H9 (cell line): Measurements from ENCODE around the gene ELP1. TPM values are rescaled to one million over a fixed set of nuclear protein-coding genes. Genes with fewer than 3 reads are reported as not detected.

Experiments used
- DNase-seq: peaks from one replicate; pipeline ENCODE4 v3.0.0-alpha.2; 2017
- H2AFZ ChIP-seq: one replicate; pipeline ENCODE4 v1.6.1; 2013; ENCODE audit warnings: mild to moderate bottlenecking, low read length, control low read depth, moderate library complexity
- H2AK5ac ChIP-seq: 2 replicates; pipeline ENCODE4 v1.6.1; 2013; ENCODE audit warnings: low read length, control low read depth, mixed read lengths; ENCODE audit not compliant: insufficient read length
- H2BK120ac ChIP-seq: one replicate; pipeline ENCODE4 v1.6.1; 2013; ENCODE audit warnings: low read depth, mild to moderate bottlenecking, low read length, control low read depth, inconsistent platforms; ENCODE audit not compliant: poor library complexity, severe bottlenecking
- H2BK12ac ChIP-seq: 2 replicates; pipeline ENCODE4 v1.6.1; 2013; ENCODE audit warnings: low read length, control low read depth, mixed read lengths, low read depth; ENCODE audit not compliant: insufficient read length
- H2BK15ac ChIP-seq: 2 replicates; pipeline ENCODE4 v1.6.1; 2013; ENCODE audit warnings: low read depth, low read length, control low read depth
- H2BK20ac ChIP-seq: one replicate; pipeline ENCODE4 v1.6.1; 2013; ENCODE audit warnings: low read depth, mild to moderate bottlenecking, low read length, control low read depth, inconsistent platforms; ENCODE audit not compliant: poor library complexity, severe bottlenecking
- H2BK5ac ChIP-seq: 2 replicates; pipeline ENCODE4 v1.6.1; 2013; ENCODE audit warnings: low read length, control low read depth, mixed read lengths; ENCODE audit not compliant: insufficient read length
- H3K14ac ChIP-seq: 2 replicates; pipeline ENCODE4 v1.6.1; 2013; ENCODE audit warnings: low read length, control low read depth; ENCODE audit not compliant: insufficient read depth
- H3K18ac ChIP-seq: 2 replicates; pipeline ENCODE4 v1.6.1; 2013; ENCODE audit warnings: low read depth, mild to moderate bottlenecking, mixed read lengths, low read length, control low read depth; ENCODE audit not compliant: insufficient read length
- H3K23ac ChIP-seq: 2 replicates; pipeline ENCODE4 v1.6.1; 2013; ENCODE audit warnings: low read length, control low read depth, mixed read lengths, low read depth; ENCODE audit not compliant: insufficient read length
- H3K23me2 ChIP-seq: 2 replicates; pipeline ENCODE4 v1.6.1; 2013; ENCODE audit warnings: low read depth, mild to moderate bottlenecking, mixed read lengths, low read length, control low read depth; ENCODE audit not compliant: insufficient read length, poor library complexity, severe bottlenecking
- H3K27ac ChIP-seq: 2 replicates; pipeline ENCODE4 v1.5.1; 2013; ENCODE audit warnings: low read length, control low read depth, mixed read lengths, low read depth; ENCODE audit not compliant: insufficient read length
- H3K27me3 ChIP-seq: 2 replicates; pipeline ENCODE4 v1.6.1; 2013; ENCODE audit warnings: low read length, control low read depth, inconsistent platforms; ENCODE audit not compliant: insufficient read depth
- H3K4ac ChIP-seq: 2 replicates; pipeline ENCODE4 v1.6.1; 2013; ENCODE audit warnings: low read depth, mild to moderate bottlenecking, control low read depth, inconsistent platforms, low read length, moderate library complexity
- H3K4me1 ChIP-seq: 2 replicates; pipeline ENCODE4 v1.6.1; 2013; ENCODE audit warnings: low read length, control low read depth, inconsistent platforms; ENCODE audit not compliant: insufficient read depth
- H3K4me2 ChIP-seq: 2 replicates; pipeline ENCODE4 v1.6.1; 2013; ENCODE audit warnings: low read length, control low read depth, mixed read lengths; ENCODE audit not compliant: insufficient read length, insufficient read depth
- H3K56ac ChIP-seq: 2 replicates; pipeline ENCODE4 v1.6.1; 2013; ENCODE audit warnings: low read depth, mild to moderate bottlenecking, mixed read lengths, low read length, control low read depth; ENCODE audit not compliant: insufficient read length
- H3K79me1 ChIP-seq: 2 replicates; pipeline ENCODE4 v1.6.1; 2013; ENCODE audit warnings: low read depth, mild to moderate bottlenecking, moderate library complexity, low read length, control low read depth, inconsistent platforms; ENCODE audit not compliant: insufficient read depth, poor library complexity, severe bottlenecking
- H3K79me2 ChIP-seq: 2 replicates; pipeline ENCODE4 v1.6.1; 2013; ENCODE audit warnings: low read length, control low read depth, inconsistent platforms; ENCODE audit not compliant: insufficient read depth
- H3K9ac ChIP-seq: 2 replicates; pipeline ENCODE4 v1.6.1; 2013; ENCODE audit warnings: low read length, control low read depth, mixed read lengths; ENCODE audit not compliant: insufficient read length; ENCODE audit errors: extremely low read depth
- H3K9me3 ChIP-seq: one replicate; pipeline ENCODE4 v1.6.1; 2013; ENCODE audit warnings: low read depth, low read length, inconsistent platforms; ENCODE audit not compliant: control insufficient read depth
- H3T11ph ChIP-seq: one replicate; pipeline ENCODE4 v1.6.1; 2013; ENCODE audit warnings: mild to moderate bottlenecking, low read length, control low read depth, inconsistent platforms
- H4K20me1 ChIP-seq: one replicate; pipeline ENCODE4 v1.6.1; 2013; ENCODE audit not compliant: control insufficient read depth, insufficient read length, insufficient read depth
- H4K5ac ChIP-seq: 2 replicates; pipeline ENCODE4 v1.6.1; 2013; ENCODE audit warnings: low read depth, mild to moderate bottlenecking, mixed read lengths, low read length, control low read depth; ENCODE audit not compliant: insufficient read length
- H4K8ac ChIP-seq: replicated peaks from 2 replicates; pipeline ENCODE4 v1.6.1; 2013; ENCODE audit warnings: low read length, control low read depth, mixed read lengths, low read depth; ENCODE audit not compliant: insufficient read length
- H4K91ac ChIP-seq: 2 replicates; pipeline ENCODE4 v1.6.1; 2013; ENCODE audit warnings: low read depth, mild to moderate bottlenecking, moderate library complexity, mixed read lengths, low read length, control low read depth; ENCODE audit not compliant: insufficient read length
- H3K27ac Mint-ChIP-seq, 3 experiments: 2 replicates in 2 of 3; 3 replicates in 1 of 3; pipeline ENCODE4 v1.8.0; 2020 to 2021; ENCODE audit warnings: mixed read lengths in 3 of 3, mild to moderate bottlenecking in 1 of 3, moderate library complexity in 1 of 3
- H3K27me3 Mint-ChIP-seq: 2 replicates; pipeline ENCODE4 v1.8.0; 2021; ENCODE audit warnings: low read depth, mild to moderate bottlenecking, moderate library complexity, mixed read lengths
- H3K36me3 Mint-ChIP-seq, 3 experiments: 2 replicates in 2 of 3; 3 replicates in 1 of 3; pipeline ENCODE4 v1.8.0; 2020 to 2021; ENCODE audit warnings: low read depth in 3 of 3, mixed read lengths in 3 of 3; ENCODE audit not compliant: insufficient read depth in 1 of 3
- H3K4me1 Mint-ChIP-seq, 2 experiments: 2 replicates each; pipeline ENCODE4 v1.8.0; 2020; ENCODE audit warnings: mixed read lengths in 2 of 2
- H3K4me3 Mint-ChIP-seq, 2 experiments: 2 replicates in 1 of 2; 3 replicates in 1 of 2; pipeline ENCODE4 v1.8.0; 2020 to 2021; ENCODE audit warnings: mild to moderate bottlenecking in 2 of 2, mixed read lengths in 2 of 2, moderate library complexity in 1 of 2
- H3K9me3 Mint-ChIP-seq, 2 experiments: 2 replicates in 1 of 2; 3 replicates in 1 of 2; pipeline ENCODE4 v1.8.0; 2020; ENCODE audit warnings: mild to moderate bottlenecking in 2 of 2, mixed read lengths in 2 of 2, moderate library complexity in 1 of 2
- CTCF ChIP-seq: fragments of 200-600 bp; sonication (generic); conservative IDR thresholded peaks from 3 replicates; pipeline ENCODE4 v1.8.0; 2021; ENCODE audit warnings: antibody characterized with exemption, mild to moderate bottlenecking
- WGBS: extraction: QIAGEN DNeasy Blood & Tissue Kit; methylation state at CpG from one replicate; pipeline ENCODE4 v1.1.7; 2013; ENCODE audit warnings: missing lambda C conversion rate, low lambda C conversion rate, mixed read lengths; ENCODE audit not compliant: insufficient read length; ENCODE audit errors: extremely low coverage; 5-methylcytosine and 5-hydroxymethylcytosine counted together
- total RNA-seq: library from RNA; stranded (reverse); gene quantifications from 2 replicates; pipeline ENCODE4 v1.2.1, GENCODE V29; 2021

Gene ELP1
- total RNA-seq, 1 experiment from 2014 or later = 38.7 TPM

GRCh38 chr9:108883085-108883484 is 50.8 kb downstream of the ELP1 start:
- no peaks in the 10 kb centered on the region for H3K4me1 Mint-ChIP-seq
- TF ChIP-seq CTCF = no peak

More at GRCh38 chr9:108883085-108883484, 50.8 kb downstream of the ELP1 start:
- no peak overlapping the region for H3K27ac ChIP-seq
- no peaks in the 10 kb centered on the region for H3K79me1 ChIP-seq
- H2BK5ac ChIP-seq = no peak overlapping the region
- H3K9me3 ChIP-seq = no peaks in the 10 kb centered on the region
- no peak overlapping the region for H2BK15ac ChIP-seq
- H3K4ac ChIP-seq = no peak overlapping the region
- no peak overlapping the region for H3K9ac ChIP-seq
- no peaks in the 10 kb centered on the region for H3K27me3 ChIP-seq
- no peak overlapping the region for H3K4me3 Mint-ChIP-seq
- no peak overlapping the region for H3K4me2 ChIP-seq
- WGBS = no CpG with 5 or more reads among the region's 3 CpGs
- H3T11ph ChIP-seq = no peak overlapping the region
- no peak overlapping the region for H3K23ac ChIP-seq
- H4K5ac ChIP-seq = no peak overlapping the region
- no peak for DNase-seq
- no peak overlapping the region for H2BK20ac ChIP-seq
- no peak overlapping the region for H3K14ac ChIP-seq
- no peak overlapping the region for H3K27ac Mint-ChIP-seq
- H2AFZ ChIP-seq = no peak overlapping the region
- no peak overlapping the region for H2BK12ac ChIP-seq
- H4K20me1 ChIP-seq = no peaks in the 10 kb centered on the region
- no peaks in the 10 kb centered on the region for H3K27me3 Mint-ChIP-seq
- H3K79me2 ChIP-seq = no peaks in the 10 kb centered on the region
- no peaks in the 10 kb centered on the region for H3K4me1 ChIP-seq
- H2BK120ac ChIP-seq = no peak overlapping the region
- H3K18ac ChIP-seq = no peak overlapping the region
- H3K9me3 Mint-ChIP-seq = no peaks in the 10 kb centered on the region
- no peak overlapping the region for H2AK5ac ChIP-seq
- peaks cover 0 to 38% (median 29%) of the 10 kb centered on the region in 3 experiments; a peak in 5 of 7 replicates for H3K36me3 Mint-ChIP-seq
- H4K91ac ChIP-seq = no peak overlapping the region
- no peaks in the 10 kb centered on the region for H3K23me2 ChIP-seq
- H4K8ac ChIP-seq = no peak overlapping the region
- no peak overlapping the region for H3K56ac ChIP-seq
